ENCODE measurements around the gene GSPT1.

- TF ChIP-seq CTCF (IDR thresholded peaks at IDR 0.05) (no peak), POLR2A (IDR thresholded peaks at IDR 0.05) (no peak)
Observed at GRCh38 chr16:11892761-11893160, 23.0 kb downstream of the GSPT1 start.

All from testis (tissue), 2 donors.